SK-N-SH treated with all-trans-retinoic acid at 6 μM for 48 hours (cell line): ENCODE measurements around the gene FOSL1.

ENCODE experiments used
- ATAC-seq: fragments of 200-7000 bp; cut with Tn5 transposase; 3 replicates; pipeline ENCODE4 v1.9.1; 2020; ENCODE audit warnings: mild to moderate bottlenecking, moderate library complexity
- BACH2 ChIP-seq: fragments of 250-450 bp; sonication (Bioruptor Pico); IDR thresholded peaks from 2 replicates; pipeline ENCODE4 v1.9.0; 2021; ENCODE audit warnings: mild to moderate bottlenecking, borderline replicate concordance
- CREB5 ChIP-seq: fragments of 250-450 bp; sonication (Bioruptor Pico); IDR thresholded peaks from 2 replicates; pipeline ENCODE4 v1.5.1; 2020; ENCODE audit warnings: low read depth, mild to moderate bottlenecking, moderate library complexity
- CSDC2 ChIP-seq: fragments of 250-450 bp; sonication (Bioruptor Pico); IDR thresholded peaks from 2 replicates; pipeline ENCODE4 v1.5.0; 2020; ENCODE audit warnings: mild to moderate bottlenecking, moderate library complexity
- ESRRG ChIP-seq: fragments of 250-450 bp; sonication (Bioruptor Pico); IDR thresholded peaks from 2 replicates; pipeline ENCODE4 v1.6.1; 2021; ENCODE audit warnings: mild to moderate bottlenecking
- GLIS3 ChIP-seq: fragments of 250-450 bp; sonication (Bioruptor Pico); IDR thresholded peaks from 2 replicates; pipeline ENCODE4 v1.5.0; 2020; ENCODE audit warnings: mild to moderate bottlenecking, moderate library complexity
- ISL1 ChIP-seq: fragments of 250-450 bp; sonication (Bioruptor Pico); IDR thresholded peaks from 2 replicates; pipeline ENCODE4 v2.1.2; 2022; ENCODE audit warnings: mild to moderate bottlenecking, moderate library complexity
- OSR1 ChIP-seq: fragments of 250-450 bp; sonication (Bioruptor Pico); IDR thresholded peaks from 2 replicates; pipeline ENCODE4 v1.8.0; 2022; ENCODE audit warnings: moderate library complexity, mild to moderate bottlenecking, inconsistent platforms
- PATZ1 ChIP-seq: fragments of 250-450 bp; sonication (Bioruptor Pico); IDR thresholded peaks from 2 replicates; pipeline ENCODE4 v1.8.0; 2020; ENCODE audit warnings: mild to moderate bottlenecking, moderate library complexity, borderline replicate concordance
- POU6F1 ChIP-seq: fragments of 250-450 bp; sonication (Bioruptor Pico); IDR thresholded peaks from 2 replicates; pipeline ENCODE4 v1.8.0; 2021; ENCODE audit warnings: low read depth, mild to moderate bottlenecking, moderate library complexity, borderline replicate concordance
- PPARA ChIP-seq: fragments of 250-450 bp; sonication (Bioruptor Pico); IDR thresholded peaks from 2 replicates; pipeline ENCODE4 v1.5.0; 2020; ENCODE audit warnings: mild to moderate bottlenecking, borderline replicate concordance
- SNAI2 ChIP-seq: fragments of 250-450 bp; sonication (Bioruptor Pico); IDR thresholded peaks from 2 replicates; pipeline ENCODE4 v1.5.0; 2020; ENCODE audit warnings: mild to moderate bottlenecking, moderate library complexity
- TCF4 ChIP-seq: fragments of 250-450 bp; sonication (Bioruptor Pico); IDR thresholded peaks from 2 replicates; pipeline ENCODE4 v1.8.0; 2021; ENCODE audit warnings: mild to moderate bottlenecking, moderate library complexity, borderline replicate concordance
- TOX ChIP-seq: fragments of 250-450 bp; sonication (Bioruptor Pico); IDR thresholded peaks from 2 replicates; pipeline ENCODE4 v1.8.0; 2021; ENCODE audit warnings: mild to moderate bottlenecking, moderate library complexity, borderline replicate concordance
- TSHZ2 ChIP-seq: fragments of 250-450 bp; sonication (Bioruptor Pico); IDR thresholded peaks from 2 replicates; pipeline ENCODE4 v1.5.0; 2020; ENCODE audit warnings: mild to moderate bottlenecking, moderate library complexity
- ZC3H10 ChIP-seq: fragments of 250-450 bp; sonication (Bioruptor Pico); IDR thresholded peaks from 2 replicates; pipeline ENCODE4 v1.5.1; 2021; ENCODE audit warnings: mild to moderate bottlenecking, moderate library complexity
- ZFP3 ChIP-seq: fragments of 250-450 bp; sonication (Bioruptor Pico); IDR thresholded peaks from 2 replicates; pipeline ENCODE4 v1.5.0; 2020; ENCODE audit warnings: mild to moderate bottlenecking, moderate library complexity
- ZFP30 ChIP-seq: fragments of 450-650 bp; formaldehyde crosslinking; IDR thresholded peaks from 2 replicates; pipeline ENCODE4 v1.5.0; 2022; ENCODE audit warnings: mild to moderate bottlenecking, moderate library complexity
- ZNF565 ChIP-seq: fragments of 450-650 bp; formaldehyde crosslinking; conservative IDR thresholded peaks from 2 replicates; pipeline ENCODE4 v1.5.0; 2020; ENCODE audit warnings: low read depth, mild to moderate bottlenecking, moderate library complexity
- ZNF70 ChIP-seq: fragments of 450-650 bp; formaldehyde crosslinking; IDR thresholded peaks from 2 replicates; pipeline ENCODE4 v1.5.0; 2020; ENCODE audit warnings: mild to moderate bottlenecking, moderate library complexity
- ZNF8 ChIP-seq: fragments of 450-650 bp; formaldehyde crosslinking; IDR thresholded peaks from 2 replicates; pipeline ENCODE4 v1.5.0; 2020; ENCODE audit warnings: mild to moderate bottlenecking, moderate library complexity
- TF ChIP-seq, protein P1 (sequence below): fragments of 250-450 bp; sonication (Bioruptor Pico); IDR thresholded peaks from 2 replicates; pipeline ENCODE4 v1.5.1; 2021; ENCODE audit warnings: mild to moderate bottlenecking, moderate library complexity

Gene FOSL1

GRCh38 chr11:65937766-65938165, 37.6 kb upstream of the FOSL1 start (continued):
- TF ChIP-seq, protein P1, sequence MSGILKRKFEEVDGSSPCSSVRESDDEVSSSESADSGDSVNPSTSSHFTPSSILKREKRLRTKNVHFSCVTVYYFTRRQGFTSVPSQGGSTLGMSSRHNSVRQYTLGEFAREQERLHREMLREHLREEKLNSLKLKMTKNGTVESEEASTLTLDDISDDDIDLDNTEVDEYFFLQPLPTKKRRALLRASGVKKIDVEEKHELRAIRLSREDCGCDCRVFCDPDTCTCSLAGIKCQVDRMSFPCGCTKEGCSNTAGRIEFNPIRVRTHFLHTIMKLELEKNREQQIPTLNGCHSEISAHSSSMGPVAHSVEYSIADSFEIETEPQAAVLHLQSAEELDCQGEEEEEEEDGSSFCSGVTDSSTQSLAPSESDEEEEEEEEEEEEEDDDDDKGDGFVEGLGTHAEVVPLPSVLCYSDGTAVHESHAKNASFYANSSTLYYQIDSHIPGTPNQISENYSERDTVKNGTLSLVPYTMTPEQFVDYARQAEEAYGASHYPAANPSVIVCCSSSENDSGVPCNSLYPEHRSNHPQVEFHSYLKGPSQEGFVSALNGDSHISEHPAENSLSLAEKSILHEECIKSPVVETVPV (CRISPR knock-in tag): no peak
- TF ChIP-seq ZFP3 (CRISPR knock-in tag) (no peak), ZNF8 (CRISPR knock-in tag) (no peak), ESRRG (CRISPR knock-in tag) (no peak), POU6F1 (CRISPR knock-in tag) (no peak)

- TF ChIP-seq TCF4 (CRISPR knock-in tag) (0 out of 2 replicates have a peak, but pooled peaks have one; percentile 32), PPARA (CRISPR knock-in tag) (no peak)
- ATAC-seq: no peak
These were observed 33.8 kb upstream of the FOSL1 start for GRCh38 chr11:65934014-65934413.

- ATAC-seq: peak; percentile 50; the same call in 2 of the 3 replicates
- TF ChIP-seq GLIS3 (no peak), ZNF565 (no peak), ESRRG (CRISPR knock-in tag) (no peak), POU6F1 (CRISPR knock-in tag) (no peak), ZNF70 (CRISPR knock-in tag) (no peak), ZC3H10 (CRISPR knock-in tag) (no peak), CSDC2 (CRISPR knock-in tag) (no peak), ZNF8 (CRISPR knock-in tag) (no peak), PATZ1 (CRISPR knock-in tag) (no peak), TSHZ2 (no peak), SNAI2 (CRISPR knock-in tag) (no peak), ISL1 (CRISPR knock-in tag) (no peak), TOX (CRISPR knock-in tag) (no peak), ZFP3 (CRISPR knock-in tag) (no peak), ZFP30 (CRISPR knock-in tag) (no peak), BACH2 (CRISPR knock-in tag) (no peak), OSR1 (no peak), TCF4 (CRISPR knock-in tag) (no peak), PPARA (CRISPR knock-in tag) (no peak), CREB5 (no peak)
These were observed 32.4 kb upstream of the FOSL1 start for GRCh38 chr11:65932558-65932919.
